ENCODE results near the gene MASP2.
"Not testable (repeated sequence)": the region's sequence is repeated elsewhere in the genome, so short reads cannot be mapped to it uniquely, and the experiment has no call there.

GRCh38 chr1:11083784-11084183, 36.7 kb upstream of the MASP2 start:
- TF ChIP-seq POLR2AphosphoS5, CTCF, POLR2A (IDR thresholded peaks at IDR 0.05): not testable (repeated sequence)
